Lung (tissue), 12 donors: ENCODE results near the gene SNX13. TPM values are rescaled to one million over a fixed set of nuclear protein-coding genes. Genes with fewer than 3 reads are reported as not detected.

Experiments
- ATAC-seq: fragments of 200-7000 bp; cut with Tn5 transposase; one replicate; pipeline ENCODE4 v1.9.1; 2020; ENCODE audit warnings: moderate number of reproducible peaks; ENCODE audit not compliant: insufficient read depth, low FRiP score
- DNase-seq, 3 donors: peaks; one replicate each; pipeline ENCODE4 v3.0.0-alpha.2; 2013 to 2017
- H3K27ac ChIP-seq, 2 donors: one replicate each; pipeline ENCODE4 v1.5.1; 2013; ENCODE audit warnings: mild to moderate bottlenecking in 2 of 2, moderate library complexity in 2 of 2, control low read depth in 1 of 2, inconsistent platforms in 1 of 2, low read depth in 1 of 2, low read length in 1 of 2
- H3K27me3 ChIP-seq, 3 donors: one replicate each; pipeline ENCODE4 v1.5.1; 2013; ENCODE audit warnings: low read length in 2 of 3; ENCODE audit not compliant: control insufficient read depth in 3 of 3, insufficient read depth in 3 of 3
- H3K36me3 ChIP-seq, 4 donors: one replicate each; pipeline ENCODE4 v1.5.1; 2013; ENCODE audit warnings: low read length in 4 of 4, mild to moderate bottlenecking in 1 of 4, moderate library complexity in 1 of 4; ENCODE audit not compliant: control insufficient read depth in 4 of 4, insufficient read depth in 4 of 4
- H3K4me1 ChIP-seq, 5 donors: one replicate each; pipeline ENCODE4 v1.5.1; 2013; ENCODE audit warnings: low read length in 5 of 5, mild to moderate bottlenecking in 2 of 5, moderate library complexity in 1 of 5; ENCODE audit not compliant: control insufficient read depth in 5 of 5, insufficient read depth in 5 of 5
- H3K4me3 ChIP-seq: one replicate; pipeline ENCODE4 v1.5.1; 2013; ENCODE audit warnings: mild to moderate bottlenecking, control low read depth, moderate library complexity
- H3K9ac ChIP-seq, 2 donors: one replicate each; pipeline ENCODE4 v1.5.1; 2013; ENCODE audit warnings: low read length in 2 of 2, control low read depth in 1 of 2; ENCODE audit not compliant: insufficient read depth in 1 of 2
- H3K9me3 ChIP-seq, 4 donors: one replicate each; pipeline ENCODE4 v1.5.1; 2013; ENCODE audit warnings: low read length in 3 of 4, mild to moderate bottlenecking in 1 of 4, moderate library complexity in 1 of 4; ENCODE audit not compliant: control insufficient read depth in 4 of 4, insufficient read depth in 3 of 4
- WGBS, 2 donors: extraction: QIAGEN DNeasy Blood & Tissue Kit; methylation state at CpG; one replicate each; pipeline ENCODE4 v1.1.7; 2013; 5-methylcytosine and 5-hydroxymethylcytosine counted together
- polyA plus RNA-seq, 2 donors: library from polyadenylated mRNA; stranded (reverse); fragments of 200-250 nt; gene quantifications; one replicate each; pipeline ENCODE4 v1.2.1, GENCODE V29; 2013
- total RNA-seq, 2 donors: library from RNA; depleted of rRNA in 1 of 2; stranded (reverse); fragments of >200 nt in 1 of 2; gene quantifications; one replicate each; pipeline ENCODE4 v1.2.1, GENCODE V29; 2014 to 2021
- TF ChIP-seq, protein P1 (sequence below): IDR thresholded peaks from 2 replicates; pipeline ENCODE4 v1.5.1; 2012; ENCODE audit warnings: mild to moderate bottlenecking; ENCODE audit errors: control extremely low read depth, extremely low read depth
- donor health status: control.
- donor health status: control.
- donor health status: Bipolar disorder and iron deficiency.
- donor health status: healthy.
- donor health status: DM: yes; HTN: yes; CAD: no.

SNX13 gene
- total and polyA plus RNA-seq, 4 donors = 8.9 to 104 (median 31.9) TPM

DNA sequence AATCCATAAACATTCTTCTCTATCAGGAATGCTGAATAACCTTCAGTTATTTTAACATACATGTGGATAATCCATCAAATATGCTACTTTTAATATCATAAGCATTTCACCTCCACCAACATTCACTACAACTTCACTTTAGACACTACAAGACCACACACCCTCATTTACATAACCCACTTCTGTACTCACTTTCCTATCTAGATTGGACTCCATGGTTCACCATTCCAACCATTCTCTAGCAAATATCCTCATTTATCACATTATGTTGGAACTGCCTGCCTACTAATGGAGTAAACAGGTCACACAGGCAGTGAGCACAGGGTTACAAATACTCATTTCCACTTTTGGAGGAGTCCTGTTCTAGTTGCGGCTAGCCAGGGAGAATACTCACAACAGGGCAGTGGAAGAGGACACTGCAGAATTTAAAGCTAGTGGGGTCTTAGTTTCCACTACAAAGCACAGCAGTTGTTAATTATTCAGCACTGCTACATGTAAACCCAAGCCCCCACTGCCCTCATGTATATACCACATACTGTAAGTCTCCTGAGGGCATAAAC, 18.4 kb downstream of the SNX13 start:
- Histone ChIP-seq H3K36me3 (no peaks in the 10 kb centered on the region), H3K27me3 (no peaks in the 10 kb centered on the region), H3K4me3 (no peak overlapping the region), H3K27ac (no peak overlapping the region), H3K9me3 (peaks cover 0 to 5% (median 2%) of the 10 kb centered on the region in 4 donors), H3K4me1 (peaks cover 2 to 24% (median 6%) of the 10 kb centered on the region in 5 donors), H3K9ac (no peak overlapping the region)
- TF ChIP-seq, protein P1, sequence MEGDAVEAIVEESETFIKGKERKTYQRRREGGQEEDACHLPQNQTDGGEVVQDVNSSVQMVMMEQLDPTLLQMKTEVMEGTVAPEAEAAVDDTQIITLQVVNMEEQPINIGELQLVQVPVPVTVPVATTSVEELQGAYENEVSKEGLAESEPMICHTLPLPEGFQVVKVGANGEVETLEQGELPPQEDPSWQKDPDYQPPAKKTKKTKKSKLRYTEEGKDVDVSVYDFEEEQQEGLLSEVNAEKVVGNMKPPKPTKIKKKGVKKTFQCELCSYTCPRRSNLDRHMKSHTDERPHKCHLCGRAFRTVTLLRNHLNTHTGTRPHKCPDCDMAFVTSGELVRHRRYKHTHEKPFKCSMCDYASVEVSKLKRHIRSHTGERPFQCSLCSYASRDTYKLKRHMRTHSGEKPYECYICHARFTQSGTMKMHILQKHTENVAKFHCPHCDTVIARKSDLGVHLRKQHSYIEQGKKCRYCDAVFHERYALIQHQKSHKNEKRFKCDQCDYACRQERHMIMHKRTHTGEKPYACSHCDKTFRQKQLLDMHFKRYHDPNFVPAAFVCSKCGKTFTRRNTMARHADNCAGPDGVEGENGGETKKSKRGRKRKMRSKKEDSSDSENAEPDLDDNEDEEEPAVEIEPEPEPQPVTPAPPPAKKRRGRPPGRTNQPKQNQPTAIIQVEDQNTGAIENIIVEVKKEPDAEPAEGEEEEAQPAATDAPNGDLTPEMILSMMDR = no peak
- DNase-seq (no peak), ATAC-seq (no peak)
- 91 to 94% methylated on average over 1 of the region's 1 CpG for WGBS, 2 donors

- TF ChIP-seq, protein P1 = no peak
- Histone ChIP-seq H3K27me3 (no peaks in the 10 kb centered on the region), H3K36me3 (peaks cover 0 to 1% (median 0%) of the 10 kb centered on the region in 4 donors), H3K4me1 (peaks cover 0 to 29% (median 6%) of the 10 kb centered on the region in 5 donors), H3K9ac (no peak overlapping the region), H3K9me3 (peaks cover 0 to 8% (median 4%) of the 10 kb centered on the region in 4 donors), H3K4me3 (no peak overlapping the region), H3K27ac (no peak overlapping the region)
- WGBS, 2 donors = 96% methylated on average over 3 of the region's 3 CpGs
- ATAC-seq (no peak), DNase-seq (no peak)
Observed at GRCh38 chr7:17917842-17918241, 22.5 kb downstream of the SNX13 start.

DNA sequence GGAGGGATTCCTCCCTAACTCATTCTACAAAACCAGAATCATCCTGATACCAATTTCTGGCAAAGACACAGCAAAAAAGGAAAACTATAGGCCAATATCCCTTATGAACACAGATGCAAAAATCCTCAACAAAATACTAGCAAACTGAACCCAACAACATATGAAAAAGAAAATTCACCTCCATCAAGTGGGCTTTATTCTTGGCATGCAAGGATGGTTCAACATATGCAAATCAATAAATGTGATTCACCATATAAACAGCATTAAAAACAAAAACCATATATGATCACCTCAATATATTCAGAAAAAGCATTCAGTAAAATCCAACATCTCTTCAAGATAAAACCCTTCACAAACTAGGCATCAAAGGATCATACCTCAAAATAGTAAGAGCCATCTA, 23.5 kb downstream of the SNX13 start:
- no peak for ATAC-seq
- DNase-seq = no peak

More for the DNA sequence above, 23.5 kb downstream of the SNX13 start:
- TF ChIP-seq, protein P1 = no peak
- Histone ChIP-seq H3K4me3 (no peak overlapping the region), H3K9me3 (peaks cover 0 to 8% (median 4%) of the 10 kb centered on the region in 4 donors), H3K9ac (no peak overlapping the region), H3K27me3 (no peaks in the 10 kb centered on the region), H3K36me3 (peaks cover 0 to 1% (median 0%) of the 10 kb centered on the region in 4 donors), H3K4me1 (peaks cover 0 to 21% (median 6%) of the 10 kb centered on the region in 5 donors), H3K27ac (no peak overlapping the region)
